Kidney (tissue), 14 donors: ENCODE results near the gene YIF1A. TPM values are rescaled to one million over a fixed set of nuclear protein-coding genes. Genes with fewer than 3 reads are reported as not detected.
A peak's percentile ranks its signal among the peaks of the same experiment; 100 is the strongest.

Experiments
- DNase-seq, 5 donors: peaks; one replicate each; pipeline ENCODE4 v3.0.0-alpha.2; 2013 to 2020
- FAIRE-seq: peaks from 2 replicates; lab custom pipeline; 2012; peaks lifted over from hg19 to GRCh38; lab: Jason Lieb, UNC
- H3K27ac ChIP-seq, 2 donors: one replicate each; pipeline ENCODE4 v1.7.0; 2013; ENCODE audit warnings: low read depth in 2 of 2, low read length in 2 of 2, inconsistent platforms in 1 of 2
- H3K27me3 ChIP-seq: one replicate; pipeline ENCODE4 v1.7.1; 2013; ENCODE audit warnings: low read length, inconsistent platforms; ENCODE audit not compliant: control insufficient read depth, insufficient read depth
- H3K36me3 ChIP-seq, 3 donors: one replicate each; pipeline versions ENCODE4 v1.7.0 to v1.7.1; 2013; ENCODE audit warnings: low read length in 3 of 3, control low read depth in 1 of 3, inconsistent platforms in 1 of 3; ENCODE audit not compliant: insufficient read depth in 3 of 3, control insufficient read depth in 2 of 3
- H3K4me1 ChIP-seq, 3 donors: one replicate each; pipeline versions ENCODE4 v1.7.0 to v1.7.1; 2013; ENCODE audit warnings: low read length in 3 of 3, inconsistent platforms in 1 of 3, low read depth in 1 of 3; ENCODE audit not compliant: control insufficient read depth in 2 of 3, insufficient read depth in 2 of 3
- H3K4me3 ChIP-seq, 3 donors: one replicate each; pipeline versions ENCODE4 v1.7.0 to v1.8.1; 2013; ENCODE audit warnings: low read length in 3 of 3, control low read depth in 1 of 3, inconsistent platforms in 1 of 3
- H3K9ac ChIP-seq, 3 donors: one replicate each; pipeline versions ENCODE4 v1.7.0 to v1.7.1; 2013; ENCODE audit warnings: low read length in 3 of 3, control low read depth in 1 of 3, inconsistent platforms in 1 of 3
- H3K9me3 ChIP-seq, 3 donors: one replicate each; pipeline versions ENCODE4 v1.7.0 to v1.7.1; 2013; ENCODE audit warnings: low read length in 3 of 3, control low read depth in 1 of 3, inconsistent platforms in 1 of 3; ENCODE audit not compliant: control insufficient read depth in 2 of 3, insufficient read depth in 1 of 3
- intact Hi-C: fragments of 100-400 bp; cut with DNase I; formaldehyde crosslinking; loops from one replicate; pipeline ENCODE4 v1.11.1; 2022
- polyA plus RNA-seq: library from polyadenylated mRNA; stranded (reverse); fragments of 350-450 nt; fragmentation: Illumina TruSeq; extraction: RNeasy Lipid Tissue Mini Kit (QIAGEN cat#74804); gene quantifications from one replicate; pipeline ENCODE4 v1.2.3, GENCODE V29; 2014; ENCODE audit warnings: low read depth, low replicate concordance; ENCODE audit not compliant: insufficient read depth
- total RNA-seq: library from RNA; stranded (reverse); fragmentation: NEBNext Ultra II Directional; extraction: Animal tissue kit (Norgen Biotek cat#: 25700); gene quantifications from one replicate; pipeline ENCODE4 v1.2.1, GENCODE V29; 2021
- TF ChIP-seq, protein P1 (sequence below): IDR thresholded peaks from 3 replicates; pipeline ENCODE4 v1.5.1; 2012; ENCODE audit warnings: mild to moderate bottlenecking, moderate library complexity, borderline replicate concordance; ENCODE audit not compliant: insufficient read depth; ENCODE audit errors: extremely low read depth
- donor health status: control.
- donor health status: control.
- donor health status: control.
- donor health status: control.
- donor health status: control.
- donor health status: DM: yes; HTN: yes; CAD: no.
- donor health status: Normal renal cell carcinoma (clear cell type).

YIF1A gene
- total and polyA plus RNA-seq, 2 donors from 2014 or later: 92.1 to 115 TPM

DNA sequence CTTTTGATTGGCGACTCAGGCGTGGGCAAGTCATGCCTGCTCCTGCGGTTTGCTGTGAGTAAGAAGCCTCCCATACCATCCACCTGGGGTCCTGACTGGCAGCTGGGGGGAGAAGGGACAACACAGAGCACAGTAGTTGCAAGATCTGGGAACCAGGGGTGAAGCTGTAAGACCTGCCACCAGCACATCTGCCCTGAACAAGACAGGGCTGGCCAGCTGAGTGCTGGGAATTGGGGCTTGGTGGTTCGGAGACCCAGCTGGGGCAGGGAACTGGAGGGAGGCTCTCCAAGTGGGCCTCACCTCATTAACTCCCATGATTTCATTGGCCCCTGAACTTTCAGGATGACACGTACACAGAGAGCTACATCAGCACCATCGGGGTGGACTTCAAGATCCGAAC is 17.1 kb downstream of the YIF1A start:
- TF ChIP-seq, protein P1, sequence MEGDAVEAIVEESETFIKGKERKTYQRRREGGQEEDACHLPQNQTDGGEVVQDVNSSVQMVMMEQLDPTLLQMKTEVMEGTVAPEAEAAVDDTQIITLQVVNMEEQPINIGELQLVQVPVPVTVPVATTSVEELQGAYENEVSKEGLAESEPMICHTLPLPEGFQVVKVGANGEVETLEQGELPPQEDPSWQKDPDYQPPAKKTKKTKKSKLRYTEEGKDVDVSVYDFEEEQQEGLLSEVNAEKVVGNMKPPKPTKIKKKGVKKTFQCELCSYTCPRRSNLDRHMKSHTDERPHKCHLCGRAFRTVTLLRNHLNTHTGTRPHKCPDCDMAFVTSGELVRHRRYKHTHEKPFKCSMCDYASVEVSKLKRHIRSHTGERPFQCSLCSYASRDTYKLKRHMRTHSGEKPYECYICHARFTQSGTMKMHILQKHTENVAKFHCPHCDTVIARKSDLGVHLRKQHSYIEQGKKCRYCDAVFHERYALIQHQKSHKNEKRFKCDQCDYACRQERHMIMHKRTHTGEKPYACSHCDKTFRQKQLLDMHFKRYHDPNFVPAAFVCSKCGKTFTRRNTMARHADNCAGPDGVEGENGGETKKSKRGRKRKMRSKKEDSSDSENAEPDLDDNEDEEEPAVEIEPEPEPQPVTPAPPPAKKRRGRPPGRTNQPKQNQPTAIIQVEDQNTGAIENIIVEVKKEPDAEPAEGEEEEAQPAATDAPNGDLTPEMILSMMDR: no peak
- DNase-seq (no peak), FAIRE-seq (no peak)
- no peak overlapping the region for H3K27ac ChIP-seq
- peaks cover 0 to 8% (median 6%) of the 10 kb centered on the region in 3 donors for H3K4me1 ChIP-seq
- no peak overlapping the region for H3K9ac ChIP-seq
- peaks cover 15 to 31% (median 24%) of the 10 kb centered on the region in 3 donors for H3K36me3 ChIP-seq
- H3K27me3 ChIP-seq: no peaks in the 10 kb centered on the region
- no peaks in the 10 kb centered on the region for H3K9me3 ChIP-seq
- intact Hi-C loops: loop anchor here (10.0 kb wide), 1 partner anchor 47 kb away; no protein-coding TSS in a partner anchor
- no peak overlapping the region for H3K4me3 ChIP-seq

DNA sequence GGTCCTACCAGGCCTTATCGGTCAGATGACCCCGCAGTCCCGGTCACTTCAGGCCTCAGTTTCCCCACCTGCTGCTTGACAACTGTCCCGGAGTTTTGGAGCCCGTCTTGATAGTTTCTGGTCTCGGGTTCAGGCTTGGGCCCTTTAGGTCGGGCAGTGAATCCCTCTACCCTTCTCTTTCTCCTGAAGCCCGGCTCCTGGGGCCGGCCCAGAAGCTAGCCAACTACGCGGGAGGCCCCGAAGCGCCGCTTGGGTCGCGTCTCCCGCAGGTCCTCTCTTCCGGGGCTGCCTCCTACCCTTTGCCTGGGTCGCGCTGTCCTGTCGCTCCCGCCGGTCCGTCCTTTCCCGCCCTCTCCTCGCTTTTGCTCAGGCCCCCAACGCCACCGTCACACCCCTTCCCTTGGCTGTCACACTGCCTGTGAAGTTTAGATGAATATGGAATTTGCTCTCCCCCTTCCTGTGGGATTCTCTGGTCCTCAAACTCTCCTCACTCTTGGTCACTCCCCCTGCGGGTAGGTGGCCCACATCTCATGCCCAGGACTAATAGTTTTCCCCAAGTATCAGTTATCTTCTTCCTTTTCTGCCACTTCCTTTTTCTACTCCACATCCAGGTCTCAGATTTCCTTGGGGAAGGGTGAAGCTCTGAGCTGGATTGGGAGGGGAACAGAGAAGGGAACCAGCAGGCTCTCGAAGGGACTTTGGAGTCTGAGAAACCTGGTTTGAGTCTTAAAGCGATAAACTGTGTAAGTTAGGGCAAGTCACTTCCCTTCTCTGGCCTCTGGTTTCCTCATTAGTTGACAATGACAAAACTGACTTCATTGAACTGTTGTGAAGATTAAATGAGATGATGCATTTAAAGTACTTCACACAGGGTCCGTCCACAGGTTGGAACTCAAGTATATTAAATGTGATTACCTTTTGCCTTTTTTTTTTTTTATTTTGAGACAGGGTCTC is 19.7 kb downstream of the YIF1A start:
- peak in 4 of 5 donors; percentile 31 to 83 (median 58) for DNase-seq
- Histone ChIP-seq H3K4me1 (peaks cover 0 to 13% (median 6%) of the 10 kb centered on the region in 3 donors), H3K36me3 (peaks cover 16 to 25% (median 22%) of the 10 kb centered on the region in 3 donors), H3K9me3 (no peaks in the 10 kb centered on the region), H3K4me3 (peak overlapping the region; percentile 75 to 92 (median 85)), H3K27me3 (no peaks in the 10 kb centered on the region), H3K27ac (peak overlapping the region; percentile 96 to 99), H3K9ac (peak overlapping the region; percentile 52 to 97 (median 95))
- TF ChIP-seq, protein P1: no peak
- intact Hi-C loops: no loop called here
- no peak for FAIRE-seq

DNA sequence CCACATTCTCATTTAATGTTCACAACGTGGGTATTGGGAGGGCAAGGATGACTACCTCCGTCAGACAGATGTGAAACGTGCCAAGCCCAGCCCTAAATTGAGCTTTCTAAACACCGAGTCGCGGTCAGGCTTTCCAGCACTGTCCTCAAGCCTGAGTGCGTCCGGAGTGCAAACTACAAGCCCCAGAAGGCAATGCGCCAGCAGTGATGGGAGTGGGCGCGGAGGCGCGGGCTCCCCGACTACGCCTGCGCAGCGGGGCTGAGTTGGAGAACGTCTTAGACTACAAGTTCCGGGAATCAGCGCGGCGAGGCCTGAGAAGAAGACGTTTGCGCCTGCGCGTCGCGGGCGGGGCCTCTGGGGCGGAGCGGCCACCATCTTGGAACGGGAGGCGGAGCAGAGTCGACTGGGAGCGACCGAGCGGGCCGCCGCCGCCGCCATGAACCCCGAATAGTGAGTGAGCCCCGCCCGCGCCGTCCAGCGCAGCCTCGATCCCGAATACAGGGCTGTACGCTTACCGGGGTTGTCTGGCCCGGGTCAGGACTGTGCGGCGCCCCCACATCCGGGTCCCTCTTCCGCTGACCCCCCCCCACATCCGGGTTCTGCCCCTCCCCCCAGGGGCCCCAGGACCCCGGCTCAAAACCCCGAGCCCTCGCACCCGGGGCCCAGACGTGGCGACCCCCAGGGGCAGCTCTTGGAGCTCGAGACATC is 20.5 kb downstream of the YIF1A start, which contains the start of gene RAB1B:
Gene RAB1B, plus strand, starts transcription at position 396 of the 708 bp plus-strand sequence. Its CDS starts 41 bp downstream, at position 437.
- Histone ChIP-seq H3K4me1 (peaks cover 0 to 13% (median 6%) of the 10 kb centered on the region in 3 donors), H3K27ac (peak within 1 kb of the TSS; percentile 98 to 99), H3K9ac (peak within 1 kb of the TSS; percentile 52 to 97 (median 95)), H3K9me3 (no peaks in the 10 kb centered on the region), H3K36me3 (peaks cover 9 to 17% (median 17%) of the 10 kb centered on the region in 3 donors), H3K4me3 (peak within 1 kb of the TSS; percentile 75 to 92 (median 85)), H3K27me3 (no peaks in the 10 kb centered on the region)
- intact Hi-C loops: no loop called here
- peak; percentile 100 for DNase-seq
- TF ChIP-seq, protein P1: no peak
- peak; percentile 54 for FAIRE-seq
